ENCODE results near the gene NF1.
"Not testable (repeated sequence)": the region's sequence is repeated elsewhere in the genome, so short reads cannot be mapped to it uniquely, and the experiment has no call there.

Gene NF1

DNA sequence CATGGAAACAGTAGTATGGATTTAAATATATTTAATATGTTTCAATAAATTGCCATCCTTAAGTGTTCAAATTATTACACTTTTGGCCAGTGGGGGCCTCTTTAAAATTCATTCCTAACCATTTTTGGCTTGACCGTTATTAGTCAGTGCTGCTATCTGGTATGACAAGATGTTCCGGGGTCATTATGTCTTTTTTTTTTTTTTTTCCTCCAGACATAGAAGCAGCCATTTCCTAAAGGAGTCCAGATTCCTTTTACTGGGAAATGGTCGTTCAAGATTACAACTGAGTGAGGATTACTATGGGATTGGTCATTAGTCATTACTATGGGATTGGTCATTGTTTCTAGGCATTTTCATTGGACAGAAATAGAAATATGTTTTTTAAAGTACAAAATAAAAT lies 53.4 kb downstream of the NF1 start:
- TF ChIP-seq, protein P1, sequence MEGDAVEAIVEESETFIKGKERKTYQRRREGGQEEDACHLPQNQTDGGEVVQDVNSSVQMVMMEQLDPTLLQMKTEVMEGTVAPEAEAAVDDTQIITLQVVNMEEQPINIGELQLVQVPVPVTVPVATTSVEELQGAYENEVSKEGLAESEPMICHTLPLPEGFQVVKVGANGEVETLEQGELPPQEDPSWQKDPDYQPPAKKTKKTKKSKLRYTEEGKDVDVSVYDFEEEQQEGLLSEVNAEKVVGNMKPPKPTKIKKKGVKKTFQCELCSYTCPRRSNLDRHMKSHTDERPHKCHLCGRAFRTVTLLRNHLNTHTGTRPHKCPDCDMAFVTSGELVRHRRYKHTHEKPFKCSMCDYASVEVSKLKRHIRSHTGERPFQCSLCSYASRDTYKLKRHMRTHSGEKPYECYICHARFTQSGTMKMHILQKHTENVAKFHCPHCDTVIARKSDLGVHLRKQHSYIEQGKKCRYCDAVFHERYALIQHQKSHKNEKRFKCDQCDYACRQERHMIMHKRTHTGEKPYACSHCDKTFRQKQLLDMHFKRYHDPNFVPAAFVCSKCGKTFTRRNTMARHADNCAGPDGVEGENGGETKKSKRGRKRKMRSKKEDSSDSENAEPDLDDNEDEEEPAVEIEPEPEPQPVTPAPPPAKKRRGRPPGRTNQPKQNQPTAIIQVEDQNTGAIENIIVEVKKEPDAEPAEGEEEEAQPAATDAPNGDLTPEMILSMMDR (conservative IDR thresholded peaks at IDR 0.05; ENCODE audit: low read depth) = no peak
- no peak for DNase-seq (ENCODE audit: low spot score)
- ChIA-PET CTCF (no interaction called here), POLR2A (ENCODE audit: low non-redundant PET) (no interaction called here)
- H3K27ac ChIP-seq = no peak overlapping the region

DNA sequence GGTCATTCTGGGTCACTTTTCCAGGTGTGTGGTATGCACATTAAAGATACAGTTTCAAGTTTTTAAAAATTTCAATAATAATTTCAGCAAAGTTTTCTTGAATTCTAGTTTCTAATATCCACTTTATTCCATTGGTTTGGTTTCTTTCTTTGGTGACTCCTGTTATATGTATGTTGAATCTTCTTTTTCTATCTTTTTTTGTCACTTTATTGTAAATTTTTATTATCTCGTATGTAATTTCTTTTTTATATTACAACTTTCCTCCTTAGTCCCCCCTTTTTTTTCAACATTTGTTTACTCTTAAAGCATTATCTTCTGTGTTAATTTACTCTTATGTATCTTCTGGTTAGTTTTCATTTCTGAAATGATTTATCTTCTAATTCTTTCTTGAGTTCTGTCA lies 57.5 kb downstream of the NF1 start:
- H3K27ac ChIP-seq = no peak overlapping the region
- POLR2A ChIA-PET (ENCODE audit: low non-redundant PET) = no interaction called here
- TF ChIP-seq, protein P1 (conservative IDR thresholded peaks at IDR 0.05; ENCODE audit: low read depth) = no peak
- CTCF ChIA-PET = no interaction called here
- DNase-seq (ENCODE audit: low spot score) = no peak

DNA sequence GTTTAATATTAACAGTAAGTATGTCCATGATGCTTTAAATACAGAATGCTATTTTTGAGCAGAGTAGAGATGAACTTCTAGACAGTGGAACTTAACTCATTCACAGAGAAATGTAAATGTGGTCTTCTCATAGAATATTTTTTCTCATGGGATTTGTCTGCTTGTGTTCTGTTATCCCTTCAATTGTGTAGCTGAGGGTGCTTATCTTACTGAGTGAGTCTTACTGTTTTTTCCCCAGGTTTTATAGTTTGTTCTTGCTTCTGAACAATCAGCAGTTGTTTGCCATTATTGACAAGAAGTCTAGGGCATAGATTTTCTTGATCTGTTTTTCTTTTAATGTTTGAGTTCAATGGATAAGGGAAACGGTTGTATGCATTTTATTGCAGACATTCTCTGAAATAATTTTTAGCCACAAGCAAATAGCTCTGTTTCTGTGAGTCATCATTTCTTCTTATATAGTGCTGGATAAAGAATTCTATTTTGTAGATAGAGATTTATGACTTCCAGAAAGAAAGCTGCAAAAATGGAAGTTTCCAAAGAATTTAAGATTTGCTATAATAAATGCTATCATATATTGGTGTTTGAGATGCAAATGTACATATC lies 60.5 kb downstream of the NF1 start:
- TF ChIP-seq, protein P1 (conservative IDR thresholded peaks at IDR 0.05; ENCODE audit: low read depth) = no peak
- no peak overlapping the region for H3K27ac ChIP-seq
- no peak for DNase-seq (ENCODE audit: low spot score)
- CTCF ChIA-PET = no interaction called here
- POLR2A ChIA-PET (ENCODE audit: low non-redundant PET) = no interaction called here

DNA sequence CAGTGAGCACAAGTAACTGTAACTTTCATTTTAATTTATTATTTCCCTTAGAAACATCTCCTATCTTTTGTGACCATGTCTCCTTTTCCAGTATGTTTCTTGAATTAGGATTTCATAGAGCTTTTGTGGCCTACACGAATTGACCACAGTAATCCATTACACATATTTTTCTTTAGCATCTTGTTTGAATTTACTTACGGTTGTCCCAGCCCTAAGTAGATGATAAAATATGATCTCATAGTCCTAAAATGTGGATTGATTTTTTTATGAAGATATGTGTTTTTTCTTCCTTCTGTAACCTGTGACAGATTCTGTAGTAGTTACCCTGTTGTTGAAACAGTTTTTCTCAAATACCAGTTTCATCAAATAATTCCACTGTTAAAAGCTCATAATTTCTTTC lies 61.5 kb downstream of the NF1 start:
- no peak overlapping the region for H3K27ac ChIP-seq
- TF ChIP-seq, protein P1 (conservative IDR thresholded peaks at IDR 0.05; ENCODE audit: low read depth) = no peak
- CTCF ChIA-PET = interaction anchor here (0.6 kb wide), 1 partner anchor 57 kb away, joined by 3 read pairs; no protein-coding TSS in a partner anchor
- no peak for DNase-seq (ENCODE audit: low spot score)
- POLR2A ChIA-PET (ENCODE audit: low non-redundant PET) = no interaction called here

DNA sequence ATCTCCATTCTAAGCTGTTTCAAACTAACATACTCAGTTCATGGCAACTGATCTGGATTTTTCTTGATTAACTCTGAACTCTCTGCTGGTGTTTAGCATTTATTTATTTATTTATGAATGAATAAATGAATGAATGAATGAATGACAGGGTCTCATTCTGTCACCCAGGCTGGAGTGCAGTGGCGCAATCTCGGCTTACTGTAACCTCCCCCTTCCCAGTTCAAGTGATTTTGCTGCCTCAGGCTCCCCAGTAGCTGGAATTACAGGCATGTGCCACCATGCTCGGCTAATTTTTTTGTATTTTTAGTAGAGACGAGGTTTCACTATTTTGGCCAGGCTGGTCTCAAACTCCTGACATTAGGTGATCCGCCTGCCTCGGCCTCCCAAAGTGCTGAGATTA lies 62.1 kb downstream of the NF1 start:
- CTCF ChIA-PET = interaction anchor here (0.6 kb wide), 2 partner anchors 51 to 58 kb away, joined by 3 read pairs; no protein-coding TSS in a partner anchor
- DNase-seq (ENCODE audit: low spot score); H3K27ac ChIP-seq; POLR2A ChIA-PET (ENCODE audit: low non-redundant PET): not testable (repeated sequence)

DNA sequence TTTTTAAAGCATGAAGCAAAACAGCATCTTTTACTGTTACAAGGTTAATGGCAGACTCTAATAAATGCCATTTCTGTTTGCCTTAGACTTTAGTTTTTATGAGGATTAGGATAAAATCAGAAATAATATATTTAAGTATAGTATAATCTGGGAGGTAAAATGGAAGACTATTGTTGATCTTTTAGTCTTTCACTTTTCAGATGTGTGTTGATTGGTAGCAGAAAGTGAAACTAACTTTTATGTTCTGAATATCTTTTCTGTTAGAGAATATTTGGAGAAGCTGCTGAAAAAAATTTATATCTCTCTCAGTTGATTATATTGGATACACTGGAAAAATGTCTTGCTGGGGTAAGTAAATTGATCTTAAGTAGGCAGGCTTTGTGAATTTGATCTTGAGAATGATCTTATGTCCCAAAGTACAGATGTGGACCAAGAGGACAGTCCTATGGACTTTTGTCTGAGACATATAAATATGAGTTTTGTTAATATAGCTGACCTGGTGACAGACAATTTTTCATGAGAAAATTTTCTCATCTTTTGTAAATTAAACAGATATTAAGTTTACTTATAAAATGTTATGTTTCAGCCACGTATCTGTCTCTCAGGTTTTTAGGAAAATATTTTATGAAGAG lies 64.1 kb downstream of the NF1 start:
- no peak overlapping the region for H3K27ac ChIP-seq
- ChIA-PET CTCF (no interaction called here), POLR2A (ENCODE audit: low non-redundant PET) (no interaction called here)
- DNase-seq (ENCODE audit: low spot score) = no peak
- TF ChIP-seq, protein P1 (conservative IDR thresholded peaks at IDR 0.05; ENCODE audit: low read depth) = no peak

DNA sequence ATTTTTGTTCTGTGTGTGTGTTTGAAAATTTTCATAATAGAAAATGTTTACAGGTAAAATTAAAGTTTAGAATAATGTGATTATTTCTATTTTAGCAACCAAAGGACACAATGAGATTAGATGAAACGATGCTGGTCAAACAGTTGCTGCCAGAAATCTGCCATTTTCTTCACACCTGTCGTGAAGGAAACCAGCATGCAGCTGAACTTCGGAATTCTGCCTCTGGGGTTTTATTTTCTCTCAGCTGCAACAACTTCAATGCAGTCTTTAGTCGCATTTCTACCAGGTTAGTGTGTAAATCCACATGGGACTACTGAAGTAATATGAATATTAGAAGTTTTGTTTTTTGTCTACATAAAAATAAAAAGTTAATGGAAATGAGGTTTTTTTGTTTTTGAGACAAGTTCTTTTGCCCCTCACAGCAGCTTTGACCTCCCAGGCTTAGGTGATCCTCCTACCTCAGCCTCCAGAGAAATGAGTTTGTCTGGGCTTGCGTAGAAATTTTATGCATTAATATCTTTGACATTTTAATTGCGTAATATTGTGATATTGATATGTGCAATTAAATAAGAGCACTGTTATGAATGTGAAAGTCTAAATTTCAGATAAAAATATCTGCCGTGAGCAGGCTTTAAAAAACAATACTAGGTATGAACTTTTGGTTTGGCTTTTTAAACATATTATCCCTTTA lies 68.5 kb downstream of the NF1 start:
- DNase-seq (ENCODE audit: low spot score) = no peak
- TF ChIP-seq, protein P1 (conservative IDR thresholded peaks at IDR 0.05; ENCODE audit: low read depth) = no peak
- ChIA-PET POLR2A (ENCODE audit: low non-redundant PET) (no interaction called here), CTCF (no interaction called here)
- H3K27ac ChIP-seq = no peak overlapping the region

Measured in RWPE1 (cell line).